ENCODE data around the gene PTGIS. TPM values are rescaled to one million over a fixed set of nuclear protein-coding genes. Genes with fewer than 3 reads are reported as not detected.

The PTGIS gene
- polyA plus RNA-seq, 2 of the 4 experiments (the other 2 are of a cell fraction), result 0.03 to 0.04 TPM

- POLR2A ChIA-PET, result interaction anchor here (0.8 kb wide), 1 partner anchor 24 kb away, joined by 3 read pairs; no protein-coding TSS in a partner anchor
- ATAC-seq (peak; percentile 66 to 80), DNase-seq (ENCODE audit: low read depth in 1 of 2, low spot score in 1 of 2) (peak; percentile 52 to 61), FAIRE-seq (no peak)
- Histone ChIP-seq H3K4me1 (peaks cover 12% of the 10 kb centered on the region; the same call in 1 of the 3 replicates), H3K9me3 (no peaks in the 10 kb centered on the region), H3K27ac (peak overlapping the region; percentile 21 to 50; a peak in 2 of 6 replicates), H3K4me2 (peak overlapping the region; percentile 56), H3K4me3 (no peak overlapping the region)
- 30% methylated on average over 14 of the region's 14 CpGs for WGBS (ENCODE audit: missing lambda C conversion rate)
- TF ChIP-seq SMC3 (IDR thresholded peaks at IDR 0.05), result peak; percentile 76
- TF ChIP-seq CTCF (IDR thresholded peaks at IDR 0.05), result peak; percentile 81
- no peak for TF ChIP-seq FOSB (CRISPR knock-in tag; IDR thresholded peaks at IDR 0.05)
- TF ChIP-seq BCL3 (IDR thresholded peaks at IDR 0.05), result no peak
- TF ChIP-seq E2F6 (IDR thresholded peaks at IDR 0.05; ENCODE audit: borderline replicate concordance, low read depth), result no peak
- peak; percentile 67 to 72 for TF ChIP-seq RAD21 (conservative IDR thresholded peaks at IDR 0.05 in 1 of 2, IDR thresholded peaks at IDR 0.05 in 1 of 2)
- TF ChIP-seq MAFK (IDR thresholded peaks at IDR 0.05; ENCODE audit: partially characterized antibody), result no peak
- peak; percentile 48 to 82; a peak in 3 of 4 replicates for TF ChIP-seq CEBPB (IDR thresholded peaks at IDR 0.05)
- TF ChIP-seq TFCP2L1 (CRISPR knock-in tag; IDR thresholded peaks at IDR 0.05), result no peak
- TF ChIP-seq GATA3 (IDR thresholded peaks at IDR 0.05; ENCODE audit: borderline replicate concordance), result no peak
- CTCF ChIA-PET, result interaction anchor here (0.6 to 17.6 kb wide), 40 partner anchors 10 to 440 kb away, joined by 3 to 219 read pairs (median 4); partner anchors contain the start of gene KCNB1
Measured at GRCh38 chr20:49508435-49509199, 59.3 kb downstream of the PTGIS start.

GRCh38 chr20:49507741-49508434 lies 60.0 kb downstream of the PTGIS start:
- POLR2A ChIA-PET, result no interaction called here

More at GRCh38 chr20:49507741-49508434, 60.0 kb downstream of the PTGIS start:
- TF ChIP-seq JUNB (IDR thresholded peaks at IDR 0.05), result no peak
- no peak for TF ChIP-seq POLR2AphosphoS2 (conservative IDR thresholded peaks at IDR 0.05; ENCODE audit: low read length)
- no peak for TF ChIP-seq E2F6 (IDR thresholded peaks at IDR 0.05; ENCODE audit: borderline replicate concordance, low read depth)
- no peak for TF ChIP-seq ELK1 (IDR thresholded peaks at IDR 0.05; ENCODE audit: low read depth, low read length)
- no peak for TF ChIP-seq ZNF302 (CRISPR knock-in tag; IDR thresholded peaks at IDR 0.05)
- TF ChIP-seq ZFP36 (IDR thresholded peaks at IDR 0.05; ENCODE audit: borderline replicate concordance, partially characterized antibody), result no peak
- no peak for TF ChIP-seq CEBPB (IDR thresholded peaks at IDR 0.05)
- TF ChIP-seq FOSL2 (IDR thresholded peaks at IDR 0.05), result no peak
- TF ChIP-seq FOSL2 (CRISPR knock-in tag; IDR thresholded peaks at IDR 0.05), result no peak
- Histone ChIP-seq H3K4me2 (peak overlapping the region; percentile 56), H3K9me3 (no peaks in the 10 kb centered on the region), H3K4me3 (no peak overlapping the region), H3K4me1 (peaks cover 12% of the 10 kb centered on the region; the same call in 1 of the 3 replicates), H3K27ac (peak overlapping the region in 1 of 2 experiments; percentile 16; a peak in 1 of 6 replicates)
- CTCF ChIA-PET, result interaction anchor here (0.6 to 17.6 kb wide), 33 partner anchors 10 to 441 kb away, joined by 3 to 219 read pairs (median 4); partner anchors contain the start of gene KCNB1
- WGBS (ENCODE audit: missing lambda C conversion rate), result 52% methylated on average over 19 of the region's 21 CpGs
- FAIRE-seq (no peak), DNase-seq (ENCODE audit: low read depth in 1 of 2, low spot score in 1 of 2) (no peak), ATAC-seq (peak; percentile 22 to 52; a peak in 3 of 6 replicates)
